AG09309 (cell line): ENCODE data around the gene KRTAP10-12.

ENCODE experiments used
- DNase-seq: peaks from one replicate; pipeline ENCODE4 v3.0.0-alpha.2; 2010; ENCODE audit warnings: low read depth
- H3K4me3 ChIP-seq: 2 replicates; pipeline ENCODE4 v1.5.1; 2011; ENCODE audit warnings: mild to moderate bottlenecking, low read depth, low read length, moderate library complexity; ENCODE audit not compliant: control insufficient read depth
- CTCF ChIP-seq: IDR thresholded peaks from 2 replicates; pipeline ENCODE4 v1.5.1; 2011; ENCODE audit warnings: mild to moderate bottlenecking, low read depth, low read length, inconsistent platforms; ENCODE audit not compliant: insufficient read depth, control insufficient read depth; ENCODE audit errors: missing control alignments

The KRTAP10-12 gene

GRCh38 chr21:44739316-44739715 lies 42.3 kb downstream of the KRTAP10-12 start:
- DNase-seq, result no peak
- TF ChIP-seq CTCF, result no peak
- no peak overlapping the region for H3K4me3 ChIP-seq

GRCh38 chr21:44740742-44741141 lies 43.8 kb downstream of the KRTAP10-12 start:
- TF ChIP-seq CTCF, result no peak
- DNase-seq, result no peak
- H3K4me3 ChIP-seq, result no peak overlapping the region

GRCh38 chr21:44741921-44742320 lies 44.9 kb downstream of the KRTAP10-12 start:
- no peak overlapping the region for H3K4me3 ChIP-seq
- DNase-seq, result no peak
- no peak for TF ChIP-seq CTCF

GRCh38 chr21:44742418-44743153 lies 45.6 kb downstream of the KRTAP10-12 start:
- no peak for DNase-seq
- H3K4me3 ChIP-seq, result no peak overlapping the region
- peak; percentile 30 for TF ChIP-seq CTCF
